Activated CD8-positive, alpha-beta memory T cell treated with anti-CD3 and anti-CD28 coated beads for 1 hour (primary cell): Measurements from ENCODE around the gene OR6V1.
"Not testable (repeated sequence)": the region's sequence is repeated elsewhere in the genome, so short reads cannot be mapped to it uniquely, and the experiment has no call there.

ENCODE experiments used
- DNase-seq, 2 donors: peaks; one replicate each; pipeline ENCODE4 v3.0.0-alpha.2; 2020; ENCODE audit warnings: low read depth in 1 of 2; ENCODE audit errors: extremely low read depth in 1 of 2

Gene OR6V1

DNA sequence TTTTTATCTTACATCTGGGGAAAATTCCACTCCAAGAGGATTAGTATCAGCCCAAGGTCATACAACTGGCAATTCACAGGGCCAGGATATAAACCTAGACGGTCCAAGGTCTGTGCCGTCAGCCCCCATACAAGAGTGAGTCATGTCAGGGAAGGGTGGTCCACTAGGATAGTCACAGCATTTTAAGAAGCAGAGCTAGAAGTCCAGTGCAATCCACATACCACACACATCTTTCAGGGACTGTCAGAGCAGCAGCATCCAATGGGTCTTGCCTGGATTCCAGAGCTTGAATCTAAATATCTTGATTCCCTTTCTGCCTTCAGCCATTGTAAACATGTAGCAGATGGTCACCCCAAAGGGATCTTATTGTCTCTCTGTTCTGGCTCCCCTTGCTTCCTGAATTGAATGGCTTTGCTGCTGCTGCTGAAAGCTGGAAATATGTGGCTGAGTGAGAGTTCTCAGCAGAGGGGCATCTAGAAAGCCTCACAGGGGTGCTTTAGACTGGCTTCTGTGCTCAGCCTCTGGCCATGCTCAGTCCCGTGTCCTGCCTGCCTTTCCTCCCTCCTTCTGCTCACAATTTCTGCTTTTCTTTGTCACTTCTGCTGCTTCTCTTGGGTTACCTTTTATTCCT lies 9.9 kb upstream of the OR6V1 start:
- DNase-seq = no peak

DNA sequence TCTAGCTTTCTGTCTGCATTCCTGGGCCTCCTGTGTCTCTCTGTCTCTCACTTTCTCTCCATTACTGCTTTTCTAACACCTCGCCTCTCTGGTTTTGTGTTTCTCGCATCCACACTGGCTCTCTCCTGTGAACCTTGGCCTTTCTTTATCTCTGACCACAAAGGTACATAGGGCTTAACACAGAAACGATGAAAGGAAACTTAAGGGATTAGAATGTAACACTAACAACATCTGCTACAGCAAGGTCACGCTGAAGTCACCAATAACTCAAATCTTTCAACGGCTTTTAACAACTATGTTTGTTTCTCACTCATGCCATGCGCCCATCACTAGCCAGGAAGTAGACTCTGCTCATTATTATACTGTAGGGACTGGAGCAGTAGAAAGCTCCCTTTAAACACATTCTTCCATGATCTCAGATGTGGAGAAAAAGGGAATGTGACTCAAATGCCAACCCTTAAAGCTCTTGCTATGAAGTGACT lies 9.3 kb upstream of the OR6V1 start:
- DNase-seq = no peak

DNA sequence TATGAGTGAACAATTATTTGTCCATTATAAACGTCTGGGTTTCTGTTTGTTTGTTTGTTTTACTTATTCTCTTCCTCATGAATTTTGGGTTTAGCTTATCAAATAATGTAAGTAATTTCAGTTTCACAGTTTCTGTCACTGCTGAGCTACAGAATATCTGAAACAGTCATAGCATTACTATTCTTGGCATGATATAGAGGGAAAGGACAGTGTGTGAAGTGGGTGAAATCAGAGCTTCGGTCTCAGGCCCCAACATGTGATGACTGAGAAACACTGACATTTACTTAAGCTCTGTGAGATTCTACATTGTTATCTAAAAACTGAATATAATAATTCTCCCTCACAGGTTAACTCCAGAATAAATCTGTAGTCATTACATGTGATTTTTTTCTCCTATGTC lies 8.8 kb upstream of the OR6V1 start:
- DNase-seq = no peak

DNA sequence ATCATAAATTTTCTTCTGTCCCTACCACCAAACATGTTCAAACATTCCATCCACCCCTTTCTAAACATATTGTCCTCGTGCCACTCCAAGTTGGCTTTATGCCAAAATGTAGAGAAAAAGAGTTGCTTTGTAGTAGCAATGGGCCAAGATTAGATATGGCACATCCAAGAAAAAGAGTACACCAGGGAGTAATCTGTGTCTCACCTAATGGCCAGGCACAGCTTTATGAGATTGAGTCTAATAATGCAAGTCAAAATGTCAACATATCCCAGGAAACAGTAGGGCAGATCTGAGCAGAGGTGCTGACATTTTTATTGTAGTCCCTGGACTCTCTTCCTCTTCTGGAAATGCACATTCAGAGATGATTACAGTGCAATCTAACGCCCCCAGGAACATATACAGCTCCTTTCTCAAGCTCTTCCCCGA lies 5.7 kb upstream of the OR6V1 start:
- DNase-seq = no peak

DNA sequence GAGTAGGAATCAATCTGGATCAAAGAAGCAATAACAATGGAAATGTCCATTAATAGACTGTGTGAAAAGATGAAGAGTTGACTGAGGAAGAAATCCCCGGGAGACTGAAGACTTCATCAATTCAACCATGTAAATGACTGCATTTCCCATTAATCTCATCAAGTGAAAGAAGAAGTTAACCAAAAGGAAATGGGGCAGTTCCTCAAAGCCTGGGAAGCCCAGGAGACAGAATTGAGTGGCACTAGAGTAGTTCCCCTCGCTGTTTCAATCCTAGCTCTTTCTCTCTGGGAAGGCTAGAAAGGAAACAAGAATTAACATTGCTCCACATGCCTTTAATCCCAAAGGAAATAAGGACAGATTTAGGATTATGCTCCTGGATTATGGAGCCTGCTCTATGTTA lies 4.8 kb upstream of the OR6V1 start:
- no peak for DNase-seq

DNA sequence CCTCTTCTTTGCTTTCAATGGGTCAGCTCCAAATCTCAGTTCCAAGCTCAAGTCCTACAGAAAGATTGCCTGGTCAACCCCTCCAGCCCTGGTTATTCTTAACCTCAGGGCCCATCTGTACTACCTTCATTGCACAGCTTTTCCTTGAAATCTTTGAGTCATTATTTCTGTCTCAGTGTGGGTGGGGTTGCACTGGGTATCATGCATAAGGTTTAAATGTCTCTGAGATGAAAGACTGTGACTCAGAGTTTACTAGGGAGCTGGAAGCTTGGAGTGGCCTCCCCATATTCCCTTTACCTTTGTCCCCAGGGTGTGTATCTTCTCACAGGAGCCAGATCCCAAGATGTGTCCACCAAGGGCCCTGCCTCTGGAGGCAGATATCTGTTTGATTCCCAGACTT lies 3.3 kb upstream of the OR6V1 start:
- DNase-seq = no peak

DNA sequence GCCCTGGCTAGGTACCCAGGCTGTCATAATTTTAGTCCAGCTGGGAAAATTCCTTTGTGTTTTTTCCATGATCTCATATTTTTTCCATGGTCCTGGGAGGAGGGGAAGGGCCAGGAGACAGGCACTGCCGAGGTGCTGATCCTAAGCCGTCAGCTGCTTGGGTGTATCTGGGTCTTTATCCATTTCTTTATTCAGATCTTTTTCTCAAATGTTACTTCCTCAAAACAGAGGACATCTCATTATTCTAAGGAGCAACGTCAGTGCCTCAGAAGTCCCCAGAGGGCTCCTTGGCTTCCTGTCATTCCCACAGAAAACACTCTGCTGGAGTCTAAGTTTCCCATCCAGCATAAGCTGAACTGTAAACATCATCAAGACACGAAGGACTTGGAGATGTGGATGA lies 2.8 kb upstream of the OR6V1 start:
- DNase-seq = no peak

DNA sequence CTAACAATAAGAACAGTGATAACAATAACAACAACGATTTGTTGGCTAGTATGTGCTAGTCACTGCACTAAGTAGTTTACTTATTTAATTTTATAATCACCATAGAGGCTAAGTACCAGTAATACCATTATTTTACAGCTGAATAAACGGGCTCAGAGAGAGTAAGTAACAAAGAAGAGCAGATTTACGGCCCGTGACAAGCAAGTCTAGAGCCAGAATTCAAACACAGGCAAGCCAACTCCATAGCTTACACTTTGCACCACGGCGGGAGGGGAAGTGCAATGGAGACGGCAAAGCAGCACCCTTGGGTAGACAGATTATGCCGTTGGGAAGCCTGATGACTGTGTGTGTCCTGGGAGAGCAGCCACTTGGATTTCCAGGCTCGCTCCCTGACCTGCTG lies 1.2 kb upstream of the OR6V1 start:
- DNase-seq = no peak

DNA sequence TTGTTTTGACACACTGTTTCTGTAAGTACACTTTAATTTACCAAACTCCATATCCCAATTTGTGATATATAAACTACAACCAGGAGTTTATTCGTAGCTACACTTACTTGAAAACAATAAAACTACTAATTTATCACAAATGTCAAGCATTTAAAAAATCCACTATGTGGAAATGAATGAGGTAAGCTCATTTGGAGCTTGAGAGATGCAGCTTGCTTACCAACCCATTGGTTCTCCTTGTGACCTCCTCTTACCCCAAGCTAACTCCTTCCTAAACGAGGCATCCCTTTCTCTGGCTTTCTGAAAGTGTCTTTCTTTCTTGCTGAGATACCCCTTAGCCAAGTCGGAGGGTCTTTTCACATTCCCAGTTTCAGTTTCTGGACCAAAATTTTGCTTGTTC lies 2.5 kb downstream of the OR6V1 start:
- no peak for DNase-seq

DNA sequence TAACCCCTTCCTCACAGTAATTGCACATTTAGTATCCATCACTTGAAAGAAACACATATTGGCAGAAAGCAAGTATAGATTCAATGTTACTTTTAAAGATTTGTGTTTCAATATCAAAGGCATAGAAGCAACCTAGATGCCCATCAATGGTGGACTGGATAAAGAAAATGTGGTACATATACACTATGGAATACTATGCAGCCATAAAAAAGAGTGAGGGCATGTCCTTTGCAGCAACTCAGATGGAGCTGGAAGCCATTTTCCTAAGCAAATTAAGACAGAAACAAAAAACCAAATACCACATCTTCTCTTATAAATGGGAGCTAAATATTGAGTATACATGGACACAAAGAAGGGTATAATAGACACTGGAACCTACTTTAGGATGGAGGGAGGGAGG lies 3.6 kb downstream of the OR6V1 start:
- DNase-seq = no peak

DNA sequence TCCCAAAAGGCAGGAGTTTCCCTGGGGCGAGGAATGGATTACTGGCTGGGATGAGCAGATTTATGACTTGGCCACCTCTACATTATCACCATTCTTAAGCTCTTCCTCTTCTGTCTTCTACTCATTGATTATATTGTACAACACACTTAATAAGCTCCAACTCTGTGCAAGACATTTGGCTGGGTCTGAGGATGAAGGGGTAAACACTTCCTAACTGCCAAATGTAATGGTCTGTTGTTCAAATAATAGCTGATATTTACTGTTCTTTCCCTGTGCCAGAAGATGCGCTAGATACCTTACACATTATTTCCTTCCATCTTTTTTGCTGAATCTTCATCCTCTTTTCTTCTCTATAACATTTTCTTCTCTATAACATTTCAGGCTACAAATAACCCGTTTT lies 11.6 kb downstream of the OR6V1 start:
- DNase-seq = no peak

DNA sequence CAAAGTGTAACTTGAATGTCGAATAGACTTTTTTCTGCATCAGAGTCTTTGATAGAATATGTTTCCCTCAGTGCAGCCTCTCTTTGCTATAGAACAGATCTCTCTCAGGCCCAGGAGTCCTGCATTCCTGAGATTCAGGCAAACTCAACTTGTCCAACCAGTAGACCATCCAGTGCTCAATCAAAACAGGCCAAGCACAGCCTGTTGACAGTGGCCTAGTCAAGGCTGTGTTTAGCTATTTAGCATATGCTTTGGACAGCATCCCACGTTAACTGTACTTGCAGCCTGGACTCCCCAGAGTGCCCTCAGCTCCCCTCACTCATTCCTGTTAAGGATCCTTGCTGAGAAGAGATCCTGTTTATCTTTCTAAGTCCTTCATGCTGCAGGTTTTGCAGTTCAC lies 16.3 kb downstream of the OR6V1 start:
- no peak for DNase-seq

DNA sequence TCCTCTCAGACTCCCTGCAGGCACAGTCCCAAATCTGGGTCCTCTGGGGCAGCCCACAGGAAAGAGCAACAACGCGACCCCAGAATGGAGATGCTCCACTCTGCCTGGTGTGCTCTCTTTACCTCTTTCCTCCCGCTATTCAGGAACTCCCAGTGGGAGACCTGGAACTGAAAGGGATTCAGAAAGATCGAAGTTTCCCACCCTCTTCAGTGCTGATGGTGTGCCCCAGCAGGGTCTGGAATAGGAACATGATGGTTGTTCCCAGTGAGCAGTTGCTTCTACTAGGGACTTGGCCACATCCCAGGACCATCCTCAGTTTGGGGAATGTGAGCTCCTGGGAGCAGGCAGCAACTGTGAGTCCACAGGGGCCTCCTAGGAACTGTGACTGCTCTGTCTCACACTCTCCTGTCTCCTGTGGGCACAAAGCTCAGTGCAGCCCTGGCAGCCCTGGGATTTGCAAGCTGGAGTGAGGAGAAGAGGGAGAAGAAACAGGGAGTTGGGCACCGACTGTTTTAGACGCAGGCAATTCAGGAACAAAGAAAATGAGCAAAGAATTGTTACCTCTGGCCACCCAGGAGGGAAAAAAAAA lies 17.9 kb downstream of the OR6V1 start:
- DNase-seq = no peak

DNA sequence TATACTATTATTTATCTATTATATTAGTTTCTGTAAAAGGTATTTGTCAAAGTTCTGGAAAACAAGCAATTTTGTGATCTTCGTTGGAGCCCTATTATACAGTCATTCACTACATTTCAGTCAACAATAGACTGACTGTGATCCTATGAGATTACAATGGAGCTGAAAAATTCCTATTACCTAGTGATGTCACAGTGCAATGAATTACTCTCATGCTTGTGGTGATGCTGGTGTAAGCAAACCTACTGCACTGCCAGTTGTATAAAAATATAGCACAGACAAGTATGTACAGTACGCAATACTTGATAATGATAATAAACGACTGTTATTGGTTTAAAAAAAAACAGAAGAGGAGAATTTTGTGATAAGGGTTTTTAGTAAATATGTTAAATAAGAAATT lies 21.4 kb downstream of the OR6V1 start:
- DNase-seq = no peak

DNA sequence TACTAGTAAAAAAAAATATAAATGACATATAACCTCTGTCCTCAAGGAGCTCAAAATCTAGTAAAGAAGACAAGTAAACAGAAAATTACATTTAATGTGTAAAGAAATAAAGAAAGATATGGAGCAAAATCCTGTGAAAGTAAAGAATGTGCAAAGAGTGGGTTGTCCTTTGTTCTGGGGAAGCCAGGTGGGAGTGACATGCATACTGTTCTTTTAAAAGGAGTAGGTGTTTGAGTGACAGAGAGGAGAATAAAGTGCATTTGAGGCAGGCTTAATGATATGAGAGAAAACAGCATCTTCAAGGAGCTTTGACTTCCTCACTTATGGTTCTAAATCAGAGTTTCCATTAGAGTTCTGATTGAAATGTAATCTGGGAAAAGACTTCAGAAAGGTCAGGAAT lies 22.0 kb downstream of the OR6V1 start:
- no peak for DNase-seq

DNA sequence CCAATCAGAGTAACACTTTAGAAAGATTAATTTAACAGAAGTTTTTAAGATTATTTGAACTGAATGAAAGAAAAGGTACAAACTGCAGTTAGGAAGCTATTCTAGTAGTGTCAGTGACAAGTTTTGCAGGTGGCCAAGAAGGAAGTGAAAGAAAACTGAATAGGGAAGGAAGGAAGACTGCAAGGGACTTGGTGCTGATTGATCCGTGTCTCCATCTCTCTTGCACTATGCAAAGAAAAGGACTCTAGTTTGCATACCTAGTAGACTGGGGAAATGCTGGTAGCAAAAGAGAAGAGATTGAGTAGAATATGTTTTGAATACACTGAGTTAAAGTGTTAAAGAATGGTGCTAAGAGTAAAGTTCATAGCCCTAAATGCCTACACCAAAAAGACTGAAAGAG lies 33.0 kb downstream of the OR6V1 start:
- DNase-seq = no peak

DNA sequence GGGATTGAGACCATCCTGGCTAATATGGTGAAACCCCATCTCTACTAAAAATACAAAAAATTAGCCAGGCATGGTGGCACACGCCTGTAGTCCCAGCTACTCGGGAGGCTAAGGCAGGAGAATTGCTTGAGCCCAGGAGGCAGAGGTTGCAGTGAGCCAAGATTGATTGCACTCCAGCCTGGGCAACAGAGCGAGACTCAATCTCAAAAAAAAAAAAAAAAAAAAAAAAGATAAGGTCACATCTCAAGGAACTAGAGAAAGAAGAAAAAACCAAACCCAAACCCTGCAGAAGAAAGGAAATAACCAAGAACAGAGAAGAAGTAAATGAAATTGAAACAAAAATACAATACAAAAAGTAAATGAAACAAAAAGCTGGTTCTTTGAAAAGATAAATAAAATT lies 33.5 kb downstream of the OR6V1 start:
- not testable (repeated sequence) for DNase-seq

DNA sequence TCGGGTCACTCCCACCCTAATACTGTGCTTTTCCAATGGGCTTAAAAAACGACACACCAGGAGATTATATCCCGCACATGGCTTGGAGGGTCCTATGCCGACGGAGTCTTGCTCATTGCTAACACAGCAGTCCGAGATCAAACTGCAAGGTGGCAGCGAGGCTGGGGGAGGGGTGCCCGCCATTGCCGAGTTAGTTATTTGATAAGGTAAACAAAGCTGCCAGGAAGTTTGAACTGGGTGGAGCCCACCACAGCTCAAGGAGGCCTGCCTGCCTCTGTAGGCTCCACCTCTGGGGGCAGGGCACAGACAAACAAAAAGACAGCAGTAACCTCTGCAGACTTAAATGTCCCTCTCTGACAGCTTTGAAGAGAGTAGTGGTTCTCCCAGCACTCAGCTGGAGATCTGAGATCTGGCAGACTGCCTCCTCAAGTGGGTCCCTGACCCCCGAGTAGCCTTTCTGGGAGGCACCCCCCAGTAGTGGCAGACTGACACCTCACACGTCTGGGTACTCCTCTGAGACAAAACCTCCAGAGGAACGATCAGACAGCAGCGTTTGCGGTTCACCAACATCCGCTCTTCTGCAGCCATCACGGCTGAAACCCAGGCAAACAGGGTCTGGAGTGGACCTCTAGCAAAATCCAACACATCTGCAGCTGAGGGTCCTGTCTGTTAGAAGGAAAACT lies 36.5 kb downstream of the OR6V1 start:
- not testable (repeated sequence) for DNase-seq

DNA sequence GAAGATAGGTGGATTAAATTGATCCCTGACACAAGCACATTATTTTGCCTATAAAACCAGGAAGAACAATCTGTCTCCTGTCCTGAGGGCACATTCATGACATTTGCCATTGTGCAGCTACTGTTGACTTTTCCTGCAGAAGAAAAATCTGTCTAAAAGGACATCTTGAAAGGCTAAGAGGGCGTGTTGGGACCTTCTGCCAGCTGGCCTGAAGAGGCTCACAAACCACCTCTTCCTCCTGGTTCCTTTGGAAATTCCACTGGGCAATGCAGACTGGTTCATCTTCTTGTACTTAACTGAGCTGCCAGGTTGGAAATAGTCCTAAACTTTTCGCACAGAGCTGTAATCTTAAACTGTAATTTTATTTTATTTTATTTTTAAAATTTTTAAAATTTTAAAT lies 44.0 kb downstream of the OR6V1 start:
- no peak for DNase-seq

DNA sequence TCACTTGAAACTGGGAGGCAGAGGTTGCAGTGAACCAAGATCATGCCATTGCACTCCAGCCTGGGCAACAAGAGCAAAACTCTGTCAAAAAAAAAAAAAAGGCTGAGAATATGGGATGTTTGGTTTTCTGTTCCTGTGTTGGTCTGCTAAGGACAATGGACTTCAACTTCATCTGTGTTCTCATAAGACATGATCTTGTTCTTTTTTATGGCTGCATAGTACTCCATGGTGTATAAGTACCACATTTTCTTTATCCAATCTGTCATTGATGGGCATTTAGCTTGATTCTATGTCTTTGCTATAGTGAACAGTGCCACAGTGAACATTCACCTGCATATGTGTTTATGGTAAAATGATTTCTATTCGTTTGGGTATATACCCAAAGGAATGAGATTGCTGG lies 47.4 kb downstream of the OR6V1 start:
- DNase-seq = not testable (repeated sequence)
